HG03064 (cell line): Measurements from ENCODE around the gene CERT1.

ENCODE experiments used
- ATAC-seq: cut with Tn5 transposase; IDR thresholded peaks from one replicate; pipeline ENCODE4 v1.9.1; 2021; ENCODE audit warnings: low read depth; ENCODE audit not compliant: unreplicated experiment

Gene CERT1

GRCh38 chr5:75330404-75330803 is 181.0 kb downstream of the CERT1 start:
- no peak for ATAC-seq
